GM19023 (cell line): ENCODE measurements around the gene PXDN.

Source experiments
- ATAC-seq: cut with Tn5 transposase; IDR thresholded peaks from one replicate; pipeline ENCODE4 v1.9.1; 2021; ENCODE audit warnings: mild to moderate bottlenecking, moderate library complexity; ENCODE audit not compliant: unreplicated experiment

The PXDN gene

DNA sequence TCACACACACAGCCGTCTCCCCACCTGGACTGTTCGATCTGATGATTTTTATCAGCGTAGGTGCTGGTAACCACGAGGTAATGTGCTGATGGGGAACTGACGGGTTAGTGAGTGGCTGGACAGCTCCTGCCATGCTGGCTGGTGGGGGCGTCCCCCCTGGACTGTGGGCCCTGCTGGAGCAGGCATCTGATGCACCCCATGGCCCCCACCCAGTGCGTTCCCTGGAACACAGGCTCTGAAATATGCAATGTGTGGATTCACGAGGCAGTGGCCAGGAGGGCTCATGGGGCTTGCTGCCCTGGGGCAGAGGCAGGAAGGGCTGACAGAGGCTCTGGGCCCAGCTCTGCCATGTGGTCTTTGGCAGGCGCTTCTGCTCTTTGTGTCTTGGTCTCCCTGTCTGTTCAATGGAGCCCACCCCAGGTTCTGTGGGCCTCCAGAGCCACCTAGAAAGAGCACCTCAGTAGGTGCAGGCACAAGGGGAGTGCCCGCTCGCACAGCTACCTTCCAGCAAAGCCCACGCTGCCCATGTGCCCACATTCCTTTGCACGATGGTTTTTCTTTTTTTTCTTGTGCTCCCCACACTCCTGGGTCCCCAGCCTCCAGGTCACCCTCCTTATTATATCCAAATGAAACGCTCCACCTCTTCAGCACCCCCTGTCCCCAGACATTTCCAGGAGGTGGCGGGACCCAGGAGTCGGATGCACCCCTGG is 10.3 kb upstream of the PXDN start:
- ATAC-seq: no peak

DNA sequence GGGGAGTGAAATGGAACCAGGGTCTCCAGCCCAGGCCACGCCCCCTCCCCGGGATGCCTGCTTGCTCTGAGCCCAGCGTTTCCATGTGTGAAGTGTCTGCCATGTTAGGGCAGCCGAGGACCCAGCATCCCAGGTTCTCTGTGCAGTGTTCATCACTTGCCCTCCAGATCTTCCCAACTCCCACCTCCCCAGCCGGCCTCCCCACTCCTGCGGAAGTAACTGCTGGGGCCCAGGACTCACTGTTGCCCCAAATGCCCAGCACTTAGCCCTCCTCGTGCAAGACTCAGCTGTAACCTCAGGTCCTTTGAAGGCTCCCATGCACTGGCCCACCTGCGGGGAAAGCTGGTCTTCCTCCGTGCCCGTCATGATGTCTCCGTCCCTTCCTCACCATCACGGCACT is 9.7 kb upstream of the PXDN start:
- no peak for ATAC-seq

- ATAC-seq: no peak
These were observed 8.4 kb upstream of the PXDN start for GRCh38 chr2:1752751-1753150.

DNA sequence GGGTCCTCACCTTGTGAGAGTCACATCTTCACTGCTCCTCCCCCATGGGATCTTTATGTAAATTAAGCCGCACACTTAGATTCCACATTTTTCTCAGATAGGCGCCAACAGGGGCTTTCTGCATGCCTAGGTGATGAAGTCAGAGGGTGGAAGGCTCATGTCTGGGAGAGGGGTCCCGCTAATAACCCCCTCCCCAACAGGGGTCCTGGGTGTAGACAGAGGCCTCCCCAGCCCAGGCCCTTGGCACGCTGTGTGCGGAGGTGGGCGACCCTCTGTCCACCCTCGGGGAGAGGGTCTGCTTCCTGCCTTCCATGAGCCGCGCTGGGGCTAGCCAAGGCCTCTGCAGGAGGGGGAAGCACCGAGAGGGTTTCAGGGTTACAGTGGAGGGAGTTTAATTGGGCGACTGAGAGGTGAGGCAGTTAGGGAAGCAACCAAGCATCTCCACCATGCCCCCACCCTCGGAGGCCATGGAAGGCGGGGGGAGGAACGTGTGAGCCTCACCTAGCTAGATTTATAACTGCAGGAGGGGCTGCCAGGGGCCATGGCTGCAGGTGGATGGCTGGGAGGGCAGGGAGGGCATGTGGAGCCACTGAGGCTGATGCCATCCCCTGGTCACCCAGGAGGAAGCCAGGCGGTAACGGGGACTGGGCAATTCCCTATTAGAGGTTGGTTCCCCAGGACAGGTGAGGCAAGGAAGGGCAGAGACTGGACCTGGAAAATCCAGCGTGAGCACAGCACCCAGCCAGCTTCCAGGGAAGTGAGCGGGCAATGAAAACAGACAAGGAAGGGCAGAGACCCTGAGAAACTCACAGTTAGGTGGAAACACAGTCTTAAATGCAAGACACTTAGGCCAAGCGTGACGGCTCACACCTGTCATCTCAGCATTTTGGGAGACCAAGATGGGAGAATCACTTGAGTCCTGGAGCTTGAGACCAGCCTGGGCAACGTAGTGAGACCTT is 7.7 kb upstream of the PXDN start:
- ATAC-seq: no peak

- no peak for ATAC-seq
These were observed 6.8 kb upstream of the PXDN start for GRCh38 chr2:1750933-1751766.

- no peak for ATAC-seq
These were observed 6.1 kb upstream of the PXDN start for GRCh38 chr2:1750270-1750932.

DNA sequence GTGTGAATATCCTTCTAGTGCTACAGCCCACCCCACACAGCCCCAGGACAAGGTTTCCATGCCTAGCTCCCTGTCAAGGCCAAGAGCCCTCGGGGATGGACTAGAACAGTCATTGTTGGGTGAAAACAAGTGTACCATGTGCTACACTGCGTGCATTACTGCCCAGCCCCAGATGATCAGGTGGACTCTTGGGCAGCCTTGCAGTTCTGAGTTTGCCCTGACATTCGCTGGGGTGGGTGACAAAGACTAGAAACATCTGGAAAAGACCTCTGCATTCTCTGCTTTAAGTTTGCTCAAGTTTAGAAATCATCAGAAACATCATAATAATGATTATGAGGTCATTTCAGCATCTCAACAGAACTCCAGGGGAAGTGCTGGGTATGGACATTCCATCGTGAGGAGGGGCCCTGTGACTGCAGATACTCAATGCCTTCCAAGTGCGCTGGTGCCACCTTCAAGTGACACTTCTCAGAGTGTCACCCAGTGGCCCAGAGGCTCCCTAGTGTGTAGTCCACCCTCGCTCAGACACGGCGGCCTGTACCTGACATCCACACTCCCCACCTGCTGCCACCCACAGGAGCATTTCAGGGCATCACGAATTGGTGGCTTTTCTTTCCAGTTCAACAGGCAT is 5.3 kb upstream of the PXDN start:
- no peak for ATAC-seq

DNA sequence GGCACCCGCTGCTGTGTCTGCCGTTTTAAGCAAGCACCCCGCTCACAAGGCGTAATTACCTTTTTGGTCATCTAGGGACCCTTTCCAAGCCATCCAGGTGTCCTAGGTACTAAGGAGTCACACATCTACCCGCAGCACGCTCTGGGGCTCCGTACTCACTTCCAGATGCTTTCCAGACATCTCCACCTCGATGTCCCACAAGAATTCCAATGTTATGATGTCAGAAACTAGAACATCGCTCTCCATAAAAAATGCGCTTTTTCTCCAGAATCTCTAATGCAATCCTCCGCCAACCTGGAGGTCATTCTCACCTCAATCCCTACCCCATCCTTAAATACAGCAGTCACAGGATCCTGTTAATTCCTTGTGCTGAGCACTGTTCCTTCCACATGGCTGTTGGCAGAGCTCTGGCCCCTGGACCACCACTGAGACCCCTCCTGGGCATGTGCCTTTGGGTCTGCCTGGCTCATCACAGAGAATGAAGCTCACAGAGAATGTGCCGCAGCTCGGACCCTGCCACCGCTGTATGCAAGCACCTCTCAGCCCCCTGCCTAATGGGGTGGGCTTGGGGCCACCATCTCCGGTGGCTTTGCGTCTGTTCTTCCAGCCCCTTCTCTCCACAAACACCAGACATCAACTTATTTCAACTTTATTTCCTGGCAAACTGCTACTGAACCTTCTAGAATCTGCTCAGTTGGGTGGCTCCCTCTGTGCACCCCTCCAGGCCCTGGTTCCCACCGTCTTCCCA is 4.6 kb upstream of the PXDN start:
- no peak for ATAC-seq

DNA sequence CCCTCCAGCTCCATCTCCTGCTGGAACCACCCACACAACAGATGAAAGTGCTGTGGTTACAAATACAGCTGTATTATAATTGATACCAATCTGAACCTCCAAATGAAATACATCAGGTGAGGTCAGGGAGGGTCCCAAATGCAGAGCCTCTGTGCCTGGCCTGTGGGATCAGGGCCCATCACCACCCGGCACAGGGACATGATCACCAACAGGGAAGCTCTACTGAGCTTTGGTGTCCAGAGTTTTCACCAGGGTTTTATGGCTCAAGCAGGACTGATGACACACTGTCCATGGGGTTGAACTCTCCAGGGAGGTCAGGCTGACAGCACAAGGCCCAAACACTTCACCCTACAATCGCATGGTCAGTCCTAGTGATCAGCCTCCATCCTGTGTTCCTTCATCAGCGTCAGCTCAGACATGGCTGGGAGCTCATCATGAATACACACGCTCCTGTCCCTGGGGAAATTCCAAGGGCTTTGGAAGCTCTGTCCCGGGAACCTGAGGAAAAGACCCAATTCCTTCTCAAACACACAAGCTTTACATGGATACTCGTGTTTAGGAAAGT is 3.9 kb upstream of the PXDN start:
- no peak for ATAC-seq

DNA sequence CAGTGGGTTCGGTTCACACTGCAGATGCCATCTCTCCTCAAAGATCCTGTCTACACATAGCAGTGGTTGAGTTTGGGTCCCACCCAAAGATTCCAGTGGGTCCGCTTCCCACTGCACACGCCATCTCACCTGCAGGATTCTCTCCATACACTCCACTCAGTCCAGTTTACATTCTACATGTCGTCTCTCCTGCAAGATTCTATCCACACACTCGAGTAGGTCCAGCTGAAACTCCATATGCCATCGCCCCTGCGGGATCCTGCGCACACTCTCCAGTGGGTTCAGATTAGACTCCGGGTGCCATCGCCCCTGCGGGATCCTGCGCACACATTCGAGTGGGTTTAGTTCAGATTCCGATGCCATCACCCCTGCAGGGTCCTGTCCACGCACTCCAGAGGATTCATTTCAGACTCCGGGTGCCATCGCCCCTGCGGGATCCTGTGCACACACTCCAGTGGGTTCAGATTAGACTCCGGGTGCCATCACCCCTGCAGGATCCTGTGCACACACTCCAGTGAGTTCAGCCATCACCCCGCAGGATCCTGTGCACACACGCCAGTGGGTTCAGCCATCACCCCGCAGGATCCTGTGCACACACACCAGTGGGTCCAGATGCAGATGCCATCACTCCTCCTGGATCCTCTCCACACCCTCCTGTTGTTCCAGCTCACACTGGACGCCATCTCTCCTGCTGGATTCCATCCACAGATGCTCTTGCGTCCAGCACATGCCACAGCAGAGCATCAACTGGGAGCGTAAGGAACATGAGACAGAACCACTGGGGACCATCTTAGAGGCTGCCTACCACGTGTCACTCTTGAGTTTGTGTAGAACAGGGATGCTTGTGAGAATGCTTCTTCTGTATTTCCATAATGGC is 3.0 kb upstream of the PXDN start:
- ATAC-seq: no peak

- no peak for ATAC-seq
These were observed 2.1 kb upstream of the PXDN start for GRCh38 chr2:1746174-1747064.

DNA sequence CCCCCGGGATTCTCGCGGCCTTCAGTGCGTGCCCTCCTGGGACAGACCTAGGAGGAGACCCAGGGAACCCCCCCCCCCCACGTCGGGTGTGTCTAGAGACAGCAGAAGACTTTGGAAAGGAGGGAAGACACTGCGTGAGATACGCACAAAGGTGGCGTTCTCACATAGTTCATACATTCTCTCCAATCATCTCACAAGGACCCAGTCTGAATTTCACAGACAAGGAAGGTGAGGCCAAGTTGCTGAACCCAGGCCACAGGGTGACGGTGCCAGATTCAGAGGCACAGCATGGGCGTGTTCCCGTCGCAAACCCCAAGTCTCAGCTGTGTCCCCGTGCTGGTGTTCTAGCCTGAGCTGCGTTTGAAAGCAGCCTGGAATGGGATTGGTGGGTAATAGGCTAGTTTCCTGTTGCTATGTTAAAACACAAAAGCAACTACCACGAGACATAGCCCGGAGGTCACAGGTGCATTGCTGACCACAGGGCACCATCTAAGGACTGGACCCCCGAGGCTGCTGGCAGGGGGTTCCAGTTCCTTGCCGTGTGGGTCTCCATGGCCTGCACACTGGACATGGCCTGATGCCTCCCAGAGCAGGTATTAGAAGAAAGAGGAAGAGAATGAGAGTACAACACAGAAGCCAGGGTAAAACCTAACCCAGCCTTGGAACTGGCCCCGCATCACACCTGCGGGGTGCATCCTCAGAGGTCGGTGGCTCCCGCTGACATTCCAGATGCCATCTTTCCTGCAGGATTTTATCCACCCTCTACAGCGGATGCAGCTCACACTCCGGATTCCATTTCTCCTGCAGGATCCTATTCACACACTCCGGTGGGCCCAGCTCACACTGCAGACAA is 1.1 kb upstream of the PXDN start:
- ATAC-seq: no peak

GRCh38 chr2:1744151-1744445 is 217 bp downstream of the PXDN start:
- ATAC-seq: no peak

- ATAC-seq: no peak
These were observed 742 bp downstream of the PXDN start for GRCh38 chr2:1743396-1744150.

- no peak for ATAC-seq
These were observed 1.5 kb downstream of the PXDN start for GRCh38 chr2:1742681-1743395.
